Lower lobe of right lung (tissue), 2 donors: ENCODE measurements around the gene CD46. TPM values are rescaled to one million over a fixed set of nuclear protein-coding genes. Genes with fewer than 3 reads are reported as not detected.
A peak's percentile ranks its signal among the peaks of the same experiment; 100 is the strongest.
"Not testable (repeated sequence)": the region's sequence is repeated elsewhere in the genome, so short reads cannot be mapped to it uniquely, and the experiment has no call there.

Source experiments
- ATAC-seq, 2 donors: fragments of 200-7000 bp; cut with Tn5 transposase; one replicate each; pipeline ENCODE4 v1.9.1; 2020 to 2022; ENCODE audit warnings: mild to moderate bottlenecking in 2 of 2, moderate library complexity in 2 of 2
- DNase-seq: peaks from one replicate; pipeline ENCODE4 v3.0.0-alpha.2; 2020
- H3K27ac ChIP-seq: fragments of 200-600 bp; one replicate; pipeline ENCODE4 v1.8.0; 2022
- H3K27me3 ChIP-seq: fragments of 200-600 bp; one replicate; pipeline ENCODE4 v1.8.0; 2022; ENCODE audit warnings: low read depth
- H3K36me3 ChIP-seq: fragments of 200-600 bp; one replicate; pipeline ENCODE4 v1.8.0; 2022; ENCODE audit warnings: mild to moderate bottlenecking
- H3K4me1 ChIP-seq: fragments of 200-600 bp; one replicate; pipeline ENCODE4 v1.8.0; 2022
- H3K4me3 ChIP-seq: fragments of 200-600 bp; one replicate; pipeline ENCODE4 v1.8.0; 2022; ENCODE audit warnings: mild to moderate bottlenecking
- H3K9me3 ChIP-seq: fragments of 200-600 bp; one replicate; pipeline ENCODE4 v1.8.0; 2022
- intact Hi-C: fragments of 100-400 bp; cut with DNase I; formaldehyde crosslinking; loops from one replicate; pipeline ENCODE4 v1.11.0; 2022
- total RNA-seq: library from RNA; stranded (reverse); fragmentation: NEBNext Ultra II Directional; extraction: Animal tissue kit (Norgen Biotek cat#: 25700); gene quantifications from one replicate; pipeline ENCODE4 v1.2.1, GENCODE V29; 2021
- TF ChIP-seq, protein P1 (sequence below): fragments of 200-600 bp; IDR thresholded peaks from one replicate; pipeline ENCODE4 v1.8.0; 2022; ENCODE audit warnings: antibody characterized with exemption, mild to moderate bottlenecking
- donor health status: DM: no; HTN: yes; CAD: no; lungs with severe emphysema.

Gene CD46
- total RNA-seq, 1 donor from 2014 or later: 302 TPM

DNA sequence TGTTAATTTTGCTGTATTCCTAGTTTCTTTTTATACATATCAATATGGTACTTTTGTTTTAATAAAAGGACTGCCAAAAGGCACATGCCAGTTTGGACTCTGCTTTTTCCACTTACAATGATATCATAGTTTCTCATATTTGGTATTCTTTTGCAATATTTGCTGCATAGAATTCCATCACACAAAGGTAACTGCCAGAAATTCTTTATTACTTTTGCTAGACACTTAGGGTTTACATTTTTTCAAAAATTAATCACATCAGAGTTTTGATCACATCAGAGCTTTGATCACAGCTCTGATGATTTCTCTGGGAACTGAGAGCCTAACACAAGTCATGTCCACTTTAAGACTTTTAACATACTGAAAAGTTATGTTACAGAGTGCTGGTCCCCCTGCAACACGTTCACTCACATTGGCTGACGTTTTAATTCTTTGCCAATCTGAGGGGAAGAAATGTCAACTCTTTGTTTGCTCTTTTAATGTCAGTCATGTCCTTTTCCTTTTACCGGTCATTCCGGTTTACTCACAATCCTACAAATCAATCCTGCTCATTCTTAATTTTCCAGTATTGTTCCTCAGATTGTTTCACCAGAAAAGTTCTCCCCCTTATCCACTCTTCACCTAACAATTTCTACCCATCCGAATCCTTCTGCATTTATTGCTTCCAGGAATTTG lies 1.1 kb upstream of the CD46 start:
- H3K27ac ChIP-seq: peak overlapping the region; percentile 95
- H3K9me3 ChIP-seq: no peaks in the 10 kb centered on the region
- no peak for ATAC-seq
- intact Hi-C loops: no loop called here
- no peaks in the 10 kb centered on the region for H3K36me3 ChIP-seq
- peaks cover 58% of the 10 kb centered on the region for H3K4me1 ChIP-seq
- peak overlapping the region; percentile 94 for H3K4me3 ChIP-seq
- TF ChIP-seq, protein P1, sequence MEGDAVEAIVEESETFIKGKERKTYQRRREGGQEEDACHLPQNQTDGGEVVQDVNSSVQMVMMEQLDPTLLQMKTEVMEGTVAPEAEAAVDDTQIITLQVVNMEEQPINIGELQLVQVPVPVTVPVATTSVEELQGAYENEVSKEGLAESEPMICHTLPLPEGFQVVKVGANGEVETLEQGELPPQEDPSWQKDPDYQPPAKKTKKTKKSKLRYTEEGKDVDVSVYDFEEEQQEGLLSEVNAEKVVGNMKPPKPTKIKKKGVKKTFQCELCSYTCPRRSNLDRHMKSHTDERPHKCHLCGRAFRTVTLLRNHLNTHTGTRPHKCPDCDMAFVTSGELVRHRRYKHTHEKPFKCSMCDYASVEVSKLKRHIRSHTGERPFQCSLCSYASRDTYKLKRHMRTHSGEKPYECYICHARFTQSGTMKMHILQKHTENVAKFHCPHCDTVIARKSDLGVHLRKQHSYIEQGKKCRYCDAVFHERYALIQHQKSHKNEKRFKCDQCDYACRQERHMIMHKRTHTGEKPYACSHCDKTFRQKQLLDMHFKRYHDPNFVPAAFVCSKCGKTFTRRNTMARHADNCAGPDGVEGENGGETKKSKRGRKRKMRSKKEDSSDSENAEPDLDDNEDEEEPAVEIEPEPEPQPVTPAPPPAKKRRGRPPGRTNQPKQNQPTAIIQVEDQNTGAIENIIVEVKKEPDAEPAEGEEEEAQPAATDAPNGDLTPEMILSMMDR: no peak
- no peaks in the 10 kb centered on the region for H3K27me3 ChIP-seq
- DNase-seq: no peak

DNA sequence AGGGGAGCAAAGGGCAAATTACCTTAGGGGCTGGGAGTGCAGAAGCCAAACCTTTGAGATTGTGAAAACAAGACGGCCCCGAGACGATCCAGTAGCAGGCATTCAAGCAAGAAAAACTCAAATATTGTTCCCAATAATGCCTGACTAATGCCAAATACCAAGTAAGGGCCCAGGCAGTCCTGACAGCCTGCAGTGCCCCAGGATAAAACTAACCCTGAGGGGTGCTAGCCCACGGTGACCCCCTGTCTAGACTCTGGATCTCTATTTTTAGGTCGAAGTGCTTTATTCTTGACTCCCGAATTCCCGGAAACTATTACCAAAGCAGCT lies 428 bp upstream of the CD46 start:
- H3K9me3 ChIP-seq, H3K36me3 ChIP-seq, ATAC-seq, DNase-seq, intact Hi-C loops, H3K27me3 ChIP-seq: not testable (repeated sequence)
- H3K4me1 ChIP-seq: peaks cover 65% of the 10 kb centered on the region
- peak overlapping the region; percentile 95 for H3K27ac ChIP-seq
- peak overlapping the region; percentile 94 for H3K4me3 ChIP-seq

- H3K27ac ChIP-seq: peak overlapping the region; percentile 95
- peak overlapping the region; percentile 94 for H3K4me3 ChIP-seq
- peaks cover 7% of the 10 kb centered on the region for H3K36me3 ChIP-seq
- H3K9me3 ChIP-seq: no peaks in the 10 kb centered on the region
- DNase-seq: peak; percentile 65
- intact Hi-C loops: no loop called here
- ATAC-seq: peak; percentile 66 to 71
- TF ChIP-seq, protein P1: no peak
- H3K4me1 ChIP-seq: peaks cover 66% of the 10 kb centered on the region
- no peaks in the 10 kb centered on the region for H3K27me3 ChIP-seq
Measured at GRCh38 chr1:207752456-207752998, 673 bp downstream of the CD46 start.

DNA sequence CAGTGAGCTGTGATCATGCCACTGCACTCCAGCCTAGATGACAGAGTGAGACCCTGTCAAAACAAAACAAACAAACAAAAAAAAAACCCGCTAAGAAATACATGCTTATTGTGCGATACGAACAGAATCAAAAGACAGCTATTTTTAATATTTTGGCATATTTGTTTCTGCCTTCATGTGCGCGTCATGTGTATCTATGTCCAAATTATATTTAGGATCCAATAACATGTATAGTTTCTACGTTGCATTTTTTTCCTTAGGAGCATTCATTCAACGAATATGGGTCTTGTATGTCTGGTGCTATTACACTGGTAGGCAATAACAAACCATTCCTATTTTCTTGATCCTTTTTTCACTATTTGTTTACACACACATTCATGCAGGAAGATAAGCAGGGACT lies 1.8 kb downstream of the CD46 start:
- ATAC-seq: no peak
- intact Hi-C loops: no loop called here
- no peak for DNase-seq

GRCh38 chr1:207754011-207754410 lies 2.2 kb downstream of the CD46 start:
- Histone ChIP-seq H3K4me3 (peak overlapping the region; percentile 94), H3K36me3 (peaks cover 22% of the 10 kb centered on the region), H3K27me3 (no peaks in the 10 kb centered on the region), H3K27ac (no peak overlapping the region), H3K4me1 (peaks cover 58% of the 10 kb centered on the region), H3K9me3 (no peaks in the 10 kb centered on the region)
- ATAC-seq: no peak
- TF ChIP-seq, protein P1: no peak
- no peak for DNase-seq
- intact Hi-C loops: no loop called here

More for the DNA sequence above, 1.8 kb downstream of the CD46 start:
- peaks cover 18% of the 10 kb centered on the region for H3K36me3 ChIP-seq
- H3K9me3 ChIP-seq: no peaks in the 10 kb centered on the region
- peaks cover 60% of the 10 kb centered on the region for H3K4me1 ChIP-seq
- TF ChIP-seq, protein P1: no peak
- H3K27ac ChIP-seq: peak overlapping the region; percentile 95
- H3K27me3 ChIP-seq: no peaks in the 10 kb centered on the region
- peak overlapping the region; percentile 94 for H3K4me3 ChIP-seq

- peaks cover 33% of the 10 kb centered on the region for H3K36me3 ChIP-seq
- peak overlapping the region; percentile 21 for H3K4me3 ChIP-seq
- no peak for ATAC-seq
- no peaks in the 10 kb centered on the region for H3K27me3 ChIP-seq
- H3K4me1 ChIP-seq: peaks cover 47% of the 10 kb centered on the region
- intact Hi-C loops: no loop called here
- TF ChIP-seq, protein P1: no peak
- H3K27ac ChIP-seq: peak overlapping the region; percentile 32
- no peak for DNase-seq
- no peaks in the 10 kb centered on the region for H3K9me3 ChIP-seq
Measured at GRCh38 chr1:207754974-207755700, 3.3 kb downstream of the CD46 start.
